ENCODE measurements around the gene TDRD9.
A peak's percentile ranks its signal among the peaks of the same experiment; 100 is the strongest.

Gene TDRD9

GRCh38 chr14:104080376-104081260, 152.4 kb downstream of the TDRD9 start:
- no peak for DNase-seq

GRCh38 chr14:104081261-104081835, 153.1 kb downstream of the TDRD9 start:
- no peak for DNase-seq

GRCh38 chr14:104081951-104082464, 153.8 kb downstream of the TDRD9 start:
- DNase-seq = no peak

GRCh38 chr14:104082807-104083206, 154.6 kb downstream of the TDRD9 start:
- peak; percentile 68 for DNase-seq

- no peak for DNase-seq
Measured at GRCh38 chr14:104084251-104085002, 156.2 kb downstream of the TDRD9 start.

GRCh38 chr14:104085032-104085888, 157.0 kb downstream of the TDRD9 start, which contains the start of gene ASPG:
Gene ASPG (plus strand): TSS chr14:104085700. CDS start chr14:104085771, 71 bp downstream.
- no peak for DNase-seq

GRCh38 chr14:104085889-104086201, 157.6 kb downstream of the TDRD9 start:
- no peak for DNase-seq

- no peak for DNase-seq
Measured at GRCh38 chr14:104086210-104086660, 158.0 kb downstream of the TDRD9 start.

- peak; percentile 46 for DNase-seq
Measured at GRCh38 chr14:104086661-104087461, 158.6 kb downstream of the TDRD9 start.

GRCh38 chr14:104087505-104087904, 159.2 kb downstream of the TDRD9 start:
- DNase-seq = no peak

GRCh38 chr14:104087981-104088850, 160.0 kb downstream of the TDRD9 start:
- no peak for DNase-seq

- no peak for DNase-seq
Measured at GRCh38 chr14:104090071-104090748, 162.0 kb downstream of the TDRD9 start.

GRCh38 chr14:104091061-104091926, 163.0 kb downstream of the TDRD9 start:
- DNase-seq = no peak

- no peak for DNase-seq
Measured at GRCh38 chr14:104091927-104092771, 163.9 kb downstream of the TDRD9 start.

GRCh38 chr14:104092931-104093365, 164.7 kb downstream of the TDRD9 start:
- no peak for DNase-seq

GRCh38 chr14:104093366-104094055, 165.3 kb downstream of the TDRD9 start:
- DNase-seq = no peak

- no peak for DNase-seq
Measured at GRCh38 chr14:104094056-104094708, 165.9 kb downstream of the TDRD9 start.

Measured in DMS79 treated with DMSO at 0.1 percent for 48 hours (cell line).